Thyroid gland (tissue), 4 donors: ENCODE results near the gene KMT2D.

Experiments
- CTCF ChIP-seq, 6 experiments: fragments of 200-600 bp in 3 of 6; fragments of 450-650 bp in 3 of 6; sonication (generic) in 3 of 6; IDR thresholded peaks; one replicate each; pipeline ENCODE4 v1.5.1; 2016 to 2019; ENCODE audit warnings: antibody characterized with exemption in 6 of 6, mild to moderate bottlenecking in 2 of 6, inconsistent platforms in 1 of 6, moderate library complexity in 1 of 6
- POLR2A ChIP-seq, 2 donors: fragments of 450-650 bp; IDR thresholded peaks; one replicate each; pipeline ENCODE4 v1.6.1; 2017; ENCODE audit warnings: antibody characterized with exemption in 2 of 2, mild to moderate bottlenecking in 2 of 2, moderate library complexity in 1 of 2

GRCh38 chr12:49058366-49059044 lies 2.1 kb downstream of the KMT2D start:
- TF ChIP-seq CTCF (IDR thresholded peaks at IDR 0.05), result no peak
- TF ChIP-seq POLR2A (IDR thresholded peaks at IDR 0.05), result no peak
